ENCODE measurements around the gene ITPR3.

The ITPR3 gene

GRCh38 chr6:33740794-33741193 lies 119.7 kb downstream of the ITPR3 start:
- no peak for DNase-seq

GRCh38 chr6:33742092-33742491 lies 121.0 kb downstream of the ITPR3 start:
- DNase-seq: no peak

- DNase-seq: no peak
These were observed 121.7 kb downstream of the ITPR3 start for GRCh38 chr6:33742837-33743236.

GRCh38 chr6:33744001-33744848 lies 123.1 kb downstream of the ITPR3 start:
- peak; percentile 87 for DNase-seq

- DNase-seq: no peak
These were observed 123.9 kb downstream of the ITPR3 start for GRCh38 chr6:33744895-33745546.

- no peak for DNase-seq
These were observed 124.4 kb downstream of the ITPR3 start for GRCh38 chr6:33745548-33745947.
